ACHN (cell line): ENCODE measurements around the gene ZDHHC19.
"Not testable (repeated sequence)": the region's sequence is repeated elsewhere in the genome, so short reads cannot be mapped to it uniquely, and the experiment has no call there.

ENCODE experiments used
- DNase-seq: peaks from one replicate; pipeline ENCODE4 v3.0.0-alpha.2; 2015
- in situ Hi-C: cut with HindIII; loops from 2 replicates; pipeline ENCODE4 v1.10.0; 2017; ENCODE audit warnings: low sequenced_read_pairs, low pct_ligation_motif_present, low pct_unique_long_range_greater_than_20kb

The ZDHHC19 gene

GRCh38 chr3:196208942-196209695 is 2.1 kb downstream of the ZDHHC19 start:
- in situ Hi-C loops = no loop called here

DNA sequence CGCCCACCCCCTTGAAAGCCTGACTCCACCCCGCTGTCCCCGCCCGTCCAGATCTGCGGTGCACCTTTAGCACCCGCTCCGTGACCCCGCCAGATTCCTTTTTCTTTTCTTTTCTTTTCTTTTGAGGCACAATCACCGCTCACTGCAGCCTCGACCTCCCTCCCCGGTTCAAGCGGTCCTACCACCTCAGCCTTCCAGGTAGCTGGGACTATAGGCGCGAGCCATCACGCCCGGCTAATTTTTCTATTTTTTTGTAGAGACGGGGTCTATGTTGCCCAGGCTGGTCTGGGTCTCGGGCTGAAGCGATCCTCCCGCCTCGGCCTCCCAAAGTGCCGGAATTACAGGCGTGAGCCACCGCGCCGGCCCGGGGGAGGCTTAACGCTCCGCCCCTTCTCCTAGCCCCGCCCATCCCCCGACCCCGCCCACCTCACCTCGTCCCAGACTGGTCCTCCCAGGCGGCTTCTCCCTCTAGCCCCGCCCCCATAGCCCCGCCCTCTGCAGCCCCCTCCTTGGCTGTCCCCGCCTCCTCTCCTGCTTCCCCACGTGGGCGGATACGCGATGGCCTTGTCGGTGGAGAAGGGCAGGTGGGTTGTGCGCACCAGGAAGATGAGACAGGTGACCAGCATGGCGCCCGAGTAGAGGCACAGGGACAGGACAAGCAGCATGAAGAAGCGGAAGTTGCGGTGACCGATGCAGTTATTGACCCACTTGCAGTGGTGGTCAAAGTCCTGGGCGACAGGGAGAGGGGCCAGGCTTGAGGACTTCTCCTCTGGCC is 3.2 kb downstream of the ZDHHC19 start:
- in situ Hi-C loops = no loop called here
- DNase-seq = peak; percentile 24

More at GRCh38 chr3:196208942-196209695, 2.1 kb downstream of the ZDHHC19 start:
- DNase-seq = no peak

- no peak for DNase-seq
- in situ Hi-C loops = no loop called here
These were observed 3.9 kb downstream of the ZDHHC19 start for GRCh38 chr3:196207159-196207832.

- DNase-seq, in situ Hi-C loops: not testable (repeated sequence)
These were observed 5.6 kb downstream of the ZDHHC19 start for GRCh38 chr3:196205442-196206205.

- no peak for DNase-seq
- in situ Hi-C loops = no loop called here
These were observed 7.4 kb downstream of the ZDHHC19 start for GRCh38 chr3:196203846-196204245.

DNA sequence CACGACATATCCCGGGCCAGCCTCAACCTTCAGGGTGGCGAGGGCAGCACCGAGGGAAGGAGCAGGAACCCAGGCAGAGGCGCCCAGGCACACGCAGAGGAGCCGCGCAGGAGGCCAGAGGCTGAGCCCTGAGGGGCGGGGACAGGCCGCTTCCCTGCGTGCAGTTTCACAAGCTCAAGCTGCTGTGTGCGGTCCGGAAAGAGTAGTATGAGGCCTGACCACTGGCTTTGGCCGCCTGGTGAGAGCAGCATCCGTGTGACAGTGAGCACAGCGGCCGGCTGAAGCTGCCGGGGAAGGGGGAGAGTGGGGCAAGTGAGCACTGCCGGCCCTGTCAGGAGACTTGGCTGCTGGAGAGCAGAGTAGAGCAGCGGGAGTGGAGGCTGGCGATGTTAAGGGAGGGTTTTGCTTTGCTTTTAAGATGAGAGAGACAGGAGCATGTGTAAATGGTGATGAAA is 8.7 kb downstream of the ZDHHC19 start:
- in situ Hi-C loops = no loop called here
- DNase-seq = no peak

GRCh38 chr3:196198771-196199753 is 12.1 kb downstream of the ZDHHC19 start:
- in situ Hi-C loops = no loop called here
- DNase-seq = peak; percentile 23

GRCh38 chr3:196198081-196198675 is 13.0 kb downstream of the ZDHHC19 start:
- DNase-seq = no peak
- in situ Hi-C loops = no loop called here

GRCh38 chr3:196197524-196197923 is 13.7 kb downstream of the ZDHHC19 start:
- in situ Hi-C loops = no loop called here
- no peak for DNase-seq

DNA sequence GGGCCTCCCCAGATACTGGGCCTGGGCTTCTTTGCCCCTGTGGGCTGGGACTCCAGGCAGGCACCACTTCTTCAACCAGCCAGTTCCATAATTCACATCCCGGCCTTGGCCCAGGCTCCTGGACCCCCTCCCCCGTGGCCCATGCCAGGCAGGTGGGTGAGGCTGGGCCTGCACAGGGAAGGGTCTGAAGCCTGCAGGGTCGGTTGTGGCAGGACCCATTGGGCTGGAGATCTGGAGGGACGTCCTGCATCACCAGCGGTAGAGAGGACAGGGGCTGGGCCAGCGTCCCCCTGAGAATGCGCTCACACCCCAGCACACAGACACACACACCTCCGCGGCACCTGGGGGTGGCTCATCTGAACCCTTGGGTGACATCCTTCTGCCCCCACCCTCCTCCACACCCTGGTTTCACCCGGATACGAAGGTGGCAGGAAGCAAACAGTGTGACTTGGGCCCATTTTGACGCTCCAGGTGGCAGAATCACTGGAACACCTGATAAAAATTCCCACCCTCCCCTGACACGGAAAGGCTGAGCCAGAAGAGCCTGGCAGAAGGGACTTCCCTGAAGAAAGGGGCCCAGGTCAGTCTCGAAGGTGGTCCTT is 15.4 kb downstream of the ZDHHC19 start:
- in situ Hi-C loops = no loop called here
- no peak for DNase-seq

DNA sequence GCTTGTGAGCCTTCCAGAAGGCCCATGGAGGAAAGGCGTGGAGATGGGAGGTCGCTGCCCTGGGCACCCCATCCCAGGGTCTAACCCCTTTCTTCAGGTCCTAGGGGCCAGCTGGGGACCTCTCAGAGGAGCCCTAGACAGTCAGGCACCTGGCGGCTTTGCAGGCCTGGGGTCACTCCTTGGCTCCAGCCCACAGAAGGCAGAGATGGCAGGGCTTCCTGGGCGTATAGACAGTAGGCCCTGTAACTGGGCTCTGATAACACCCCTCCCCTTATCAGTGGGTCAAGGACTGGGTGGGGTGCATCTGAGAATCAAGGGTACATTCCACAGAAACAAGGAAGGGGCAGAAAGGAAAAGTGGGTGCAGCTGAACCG is 16.7 kb downstream of the ZDHHC19 start:
- in situ Hi-C loops = no loop called here
- no peak for DNase-seq

DNA sequence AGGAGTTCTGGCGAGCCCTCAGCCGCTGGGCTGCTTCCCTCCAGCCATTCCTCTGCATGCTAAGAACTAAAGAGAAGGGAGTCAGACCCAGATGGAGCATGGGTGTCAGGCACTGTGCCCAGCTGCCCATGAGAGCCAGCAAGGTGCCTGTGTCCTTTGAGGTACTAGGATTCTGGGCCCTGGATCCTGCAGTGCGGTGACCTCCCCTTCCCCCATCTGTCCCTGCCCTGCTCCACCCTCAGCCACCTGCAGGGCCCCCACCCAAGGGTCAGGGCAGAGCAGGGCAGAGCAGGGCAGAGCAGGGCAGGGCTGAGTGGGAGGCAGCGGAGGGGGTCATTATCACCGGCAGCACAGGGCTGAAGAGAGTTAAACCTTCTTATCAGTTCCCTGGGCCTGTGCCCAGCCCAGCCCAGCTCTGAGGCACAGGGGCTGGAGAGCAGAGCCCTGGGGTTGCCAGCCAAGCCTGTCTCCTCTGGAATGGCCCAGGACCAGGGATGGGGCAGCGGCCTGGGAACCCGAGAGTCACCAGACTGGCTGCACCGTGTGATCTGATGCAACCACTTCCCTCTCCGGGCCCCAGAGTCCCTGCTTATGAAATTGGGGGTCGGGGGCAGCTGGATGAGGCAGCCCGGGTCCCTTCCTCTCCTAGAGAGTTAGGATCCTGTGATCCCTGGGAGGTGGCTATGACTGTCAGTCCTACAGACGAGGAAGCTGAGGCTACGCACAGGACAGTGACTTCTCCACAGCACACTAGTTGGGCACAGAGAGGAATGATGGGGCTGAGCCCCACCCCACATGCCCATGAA is 17.3 kb downstream of the ZDHHC19 start:
- no peak for DNase-seq
- in situ Hi-C loops = no loop called here

GRCh38 chr3:196193133-196193735 is 18.0 kb downstream of the ZDHHC19 start:
- in situ Hi-C loops = no loop called here
- no peak for DNase-seq

DNA sequence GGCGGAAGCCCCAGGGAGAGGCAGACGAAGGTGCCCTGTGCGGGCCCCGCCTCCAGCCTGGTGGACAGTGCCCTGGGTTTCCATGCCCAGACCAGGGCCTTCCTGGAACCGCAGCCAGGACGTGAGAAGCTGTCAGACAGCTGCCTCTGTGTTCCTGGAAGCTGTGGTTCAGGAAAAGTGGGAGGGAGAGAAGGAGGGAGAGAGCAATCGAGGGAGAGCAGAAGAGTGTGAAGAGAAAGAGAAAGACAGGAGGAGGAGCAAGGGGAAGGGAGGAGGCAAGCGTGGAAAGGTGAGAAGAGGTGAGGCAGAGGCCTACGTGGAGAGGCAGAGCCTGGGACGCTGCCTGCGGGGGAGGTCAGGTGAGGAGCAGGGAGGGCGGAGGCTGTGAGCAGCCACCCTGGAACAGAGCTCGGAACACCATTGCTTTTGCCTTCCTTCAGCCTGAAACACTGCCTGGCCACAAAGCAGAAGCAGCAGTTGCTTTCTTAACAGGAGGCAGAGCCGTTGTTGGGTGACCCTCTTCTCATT is 18.6 kb downstream of the ZDHHC19 start:
- in situ Hi-C loops = no loop called here
- DNase-seq = no peak

DNA sequence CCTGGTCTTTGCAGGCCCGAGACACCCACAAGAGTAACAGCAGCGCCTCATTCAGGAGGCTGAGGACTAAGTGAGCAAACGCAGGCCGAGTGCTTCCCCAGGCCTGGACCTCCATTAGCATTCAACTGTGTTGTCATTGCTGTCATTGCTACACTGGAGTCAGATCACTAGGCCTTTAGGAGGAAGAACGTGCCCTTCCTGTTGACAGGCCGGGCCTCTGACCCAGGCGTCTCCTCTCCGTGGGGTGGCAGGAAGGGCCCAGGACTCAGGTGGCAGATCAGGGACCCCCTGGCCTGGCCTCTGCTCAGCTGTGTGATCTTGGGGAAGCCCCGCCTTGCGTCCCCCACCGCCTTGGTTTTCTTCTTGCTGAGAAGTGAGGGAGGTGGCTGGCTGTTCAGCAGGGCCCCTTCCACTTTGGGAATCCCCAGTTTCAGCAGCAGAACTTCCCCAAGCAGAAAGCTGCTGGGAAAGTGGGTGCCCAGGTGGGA is 19.1 kb downstream of the ZDHHC19 start:
- in situ Hi-C loops = no loop called here
- no peak for DNase-seq
